ENCODE data around the gene DDA1.

DDA1 gene

GRCh38 chr19:17348700-17349099 lies 39.3 kb downstream of the DDA1 start:
- H3K36me3 ChIP-seq (ENCODE audit: control insufficient read depth in 2 of 2, insufficient read depth in 1 of 2, low read length in 2 of 2), result no peaks in the 10 kb centered on the region; a peak in 1 of 3 replicates
- H3K9me3 ChIP-seq (ENCODE audit: control insufficient read depth, insufficient read depth, low read depth, low read length), result no peaks in the 10 kb centered on the region
- no peak overlapping the region for H3K4me3 ChIP-seq (ENCODE audit: low read depth, low read length)
- CTCF ChIA-PET, result interaction anchor here (1.0 to 2.2 kb wide), 3 partner anchors 9 to 40 kb away, joined by 3 to 17 read pairs (median 3); no protein-coding TSS in a partner anchor
- POLR2A ChIA-PET, result no interaction called here
- H3K27ac ChIP-seq (ENCODE audit: extremely low read depth, low read depth, low read length), result no peak overlapping the region
- H3K4me1 ChIP-seq (ENCODE audit: control insufficient read depth, insufficient read depth, low read length), result no peaks in the 10 kb centered on the region
- TF ChIP-seq ZNF398 (tag by site-specific recombination; IDR thresholded peaks at IDR 0.05), result peak; percentile 75
- no peak for TF ChIP-seq ZNF10 (tag by site-specific recombination; IDR thresholded peaks at IDR 0.05)
- TF ChIP-seq ZNF362 (tag by site-specific recombination; IDR thresholded peaks at IDR 0.05), result no peak
- no peak for TF ChIP-seq ZSCAN4 (tag by site-specific recombination; IDR thresholded peaks at IDR 0.05)
- peak; percentile 46; the same call in 1 of the 2 replicates for TF ChIP-seq PATZ1 (tag by site-specific recombination; IDR thresholded peaks at IDR 0.05)
- peak; percentile 27; the same call in 1 of the 2 replicates for TF ChIP-seq ZNF76 (tag by site-specific recombination; IDR thresholded peaks at IDR 0.05; ENCODE audit: borderline replicate concordance, low read depth)
- TF ChIP-seq REPIN1 (tag by site-specific recombination; IDR thresholded peaks at IDR 0.05; ENCODE audit: low read depth), result no peak
- TF ChIP-seq GLIS1 (tag by site-specific recombination; IDR thresholded peaks at IDR 0.05), result peak; percentile 68
- no peak for TF ChIP-seq ZNF274 (IDR thresholded peaks at IDR 0.05; ENCODE audit: low read length)
- no peak for TF ChIP-seq ZNF274 (tag by site-specific recombination; IDR thresholded peaks at IDR 0.05; ENCODE audit: borderline replicate concordance)
- peak; percentile 62; the same call in 1 of the 2 replicates for TF ChIP-seq GLIS2 (tag by site-specific recombination; IDR thresholded peaks at IDR 0.05)
- no peak for TF ChIP-seq SALL2 (tag by site-specific recombination; IDR thresholded peaks at IDR 0.05; ENCODE audit: borderline replicate concordance)
- no peak for TF ChIP-seq GLI4 (tag by site-specific recombination; IDR thresholded peaks at IDR 0.05)
- peak; percentile 94 for TF ChIP-seq ZBTB17 (tag by site-specific recombination; IDR thresholded peaks at IDR 0.05)
- TF ChIP-seq ZNF518A (tag by site-specific recombination; conservative IDR thresholded peaks at IDR 0.05; ENCODE audit: low read depth), result no peak
- TF ChIP-seq AEBP2 (tag by site-specific recombination; IDR thresholded peaks at IDR 0.05; ENCODE audit: borderline replicate concordance), result no peak
- TF ChIP-seq ZNF530 (tag by site-specific recombination; IDR thresholded peaks at IDR 0.05; ENCODE audit: low read depth), result no peak
- no peak for TF ChIP-seq ZNF658 (tag by site-specific recombination; IDR thresholded peaks at IDR 0.05)
- no peak for TF ChIP-seq ZNF202 (tag by site-specific recombination; IDR thresholded peaks at IDR 0.05; ENCODE audit: borderline replicate concordance)
- no peak for TF ChIP-seq ZNF555 (tag by site-specific recombination; conservative IDR thresholded peaks at IDR 0.05)
- TF ChIP-seq ZNF23 (tag by site-specific recombination; IDR thresholded peaks at IDR 0.05; ENCODE audit: borderline replicate concordance), result no peak
- TF ChIP-seq ZNF24 (tag by site-specific recombination; IDR thresholded peaks at IDR 0.05), result no peak
- no peak for TF ChIP-seq ZNF785 (tag by site-specific recombination; IDR thresholded peaks at IDR 0.05)
- TF ChIP-seq ZNF677 (tag by site-specific recombination; IDR thresholded peaks at IDR 0.05), result no peak
- no peak for TF ChIP-seq ZNF580 (tag by site-specific recombination; IDR thresholded peaks at IDR 0.05)

Data from HEK293 (cell line).